HEK293 (cell line): ENCODE data around the gene CFAP65.

Experiments used
- CTCF ChIP-seq: fragments of 450-650 bp; formaldehyde crosslinking; IDR thresholded peaks from 2 replicates; pipeline ENCODE4 v1.5.1; 2016; ENCODE audit warnings: missing biosample characterization, missing genetic modification characterization
- REST ChIP-seq: fragments of 450-650 bp; formaldehyde crosslinking; IDR thresholded peaks from 2 replicates; pipeline ENCODE4 v1.5.1; 2016; ENCODE audit warnings: missing biosample characterization, missing genetic modification characterization
- TRIM28 ChIP-seq: IDR thresholded peaks from 2 replicates; pipeline ENCODE4 v1.6.1; 2011; ENCODE audit warnings: low read length, control low read depth, borderline replicate concordance
- ZNF660 ChIP-seq: fragments of 450-650 bp; IDR thresholded peaks from 2 replicates; pipeline ENCODE4 v1.5.1; 2018; ENCODE audit warnings: missing biosample characterization, mild to moderate bottlenecking, missing genetic modification characterization
- ZNF792 ChIP-seq: fragments of 450-650 bp; formaldehyde crosslinking; IDR thresholded peaks from 2 replicates; pipeline ENCODE4 v1.5.1; 2016; ENCODE audit warnings: missing biosample characterization, missing genetic modification characterization

GRCh38 chr2:219009294-219009693, 32.0 kb downstream of the CFAP65 start:
- TF ChIP-seq CTCF (no peak), ZNF792 (tag by site-specific recombination) (no peak), TRIM28 (no peak), ZNF660 (tag by site-specific recombination) (no peak), REST (tag by site-specific recombination) (no peak)
